Measurements from ENCODE around the gene ZNF177. TPM values are rescaled to one million over a fixed set of nuclear protein-coding genes. Genes with fewer than 3 reads are reported as not detected.

Gene ZNF177
- total RNA-seq, 2 donors from 2014 or later = 5.6 to 10.6 TPM

DNA sequence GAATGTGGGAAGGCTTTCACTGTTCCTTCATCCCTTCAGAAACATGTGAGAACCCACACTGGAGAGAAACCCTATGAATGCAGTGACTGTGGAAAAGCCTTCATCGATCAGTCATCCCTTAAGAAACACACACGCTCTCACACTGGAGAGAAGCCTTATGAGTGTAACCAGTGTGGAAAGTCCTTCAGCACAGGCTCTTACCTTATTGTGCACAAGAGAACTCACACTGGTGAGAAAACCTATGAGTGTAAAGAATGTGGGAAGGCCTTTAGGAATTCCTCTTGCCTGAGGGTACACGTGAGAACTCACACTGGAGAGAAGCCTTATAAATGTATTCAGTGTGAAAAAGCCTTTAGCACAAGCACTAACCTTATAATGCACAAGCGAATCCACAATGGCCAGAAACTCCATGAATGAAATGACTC, 18.6 kb downstream of the ZNF177 start:
- Histone ChIP-seq H3K27ac (ENCODE audit: low read depth, low read length) (no peak overlapping the region), H3K4me1 (ENCODE audit: control insufficient read depth, insufficient read depth, low read length) (no peaks in the 10 kb centered on the region), H3K4me3 (ENCODE audit: low read length) (peak overlapping the region; percentile 62), H3K9me3 (ENCODE audit: control insufficient read depth, low read length) (peaks cover 98% of the 10 kb centered on the region), H3K9ac (ENCODE audit: extremely low read depth, low read length, poor library complexity, severe bottlenecking) (no peak overlapping the region), H3K27me3 (ENCODE audit: control insufficient read depth, insufficient read depth, low read length, poor library complexity, severe bottlenecking) (no peaks in the 10 kb centered on the region), H3K36me3 (ENCODE audit: control insufficient read depth, insufficient read depth, low read length) (peaks cover 70% of the 10 kb centered on the region)
- Mint-ChIP-seq H3K4me1 (no peaks in the 10 kb centered on the region), H3K36me3 (ENCODE audit: low read depth) (peaks cover 86% of the 10 kb centered on the region), H3K4me3 (no peak overlapping the region), H3K27me3 (ENCODE audit: insufficient read depth) (peaks cover 2% of the 10 kb centered on the region), H3K27ac (no peak overlapping the region), H3K9me3 (peaks cover 95% of the 10 kb centered on the region)
- 77 to 85% methylated on average over 4 of the region's 4 CpGs for WGBS, 2 experiments (ENCODE audit: insufficient coverage in 1 of 2, insufficient read length in 1 of 2)
- no peak for DNase-seq
- no peak for TF ChIP-seq CTCF (conservative IDR thresholded peaks at IDR 0.05)

- H3K27me3 ChIP-seq (ENCODE audit: control insufficient read depth, insufficient read depth, low read length, poor library complexity, severe bottlenecking) = no peaks in the 10 kb centered on the region
- TF ChIP-seq CTCF (conservative IDR thresholded peaks at IDR 0.05) = no peak
- H3K27ac ChIP-seq (ENCODE audit: low read depth, low read length) = no peak overlapping the region
- H3K9me3 ChIP-seq (ENCODE audit: control insufficient read depth, low read length) = peaks cover 34% of the 10 kb centered on the region
- Mint-ChIP-seq H3K36me3 (ENCODE audit: low read depth) (peaks cover 15% of the 10 kb centered on the region), H3K9me3 (peaks cover 86% of the 10 kb centered on the region), H3K4me3 (no peak overlapping the region), H3K27me3 (ENCODE audit: insufficient read depth) (peaks cover 2% of the 10 kb centered on the region), H3K4me1 (no peaks in the 10 kb centered on the region), H3K27ac (no peak overlapping the region)
- no peaks in the 10 kb centered on the region for H3K4me1 ChIP-seq (ENCODE audit: control insufficient read depth, insufficient read depth, low read length)
- H3K4me3 ChIP-seq (ENCODE audit: low read length) = no peak overlapping the region
- H3K36me3 ChIP-seq (ENCODE audit: control insufficient read depth, insufficient read depth, low read length) = no peaks in the 10 kb centered on the region
- no peak overlapping the region for H3K9ac ChIP-seq (ENCODE audit: extremely low read depth, low read length, poor library complexity, severe bottlenecking)
- 73 to 86% methylated on average over 12 to 39 of the region's 39 CpGs for WGBS, 2 experiments (ENCODE audit: insufficient coverage in 1 of 2, insufficient read length in 1 of 2)
- DNase-seq = no peak
Measured at GRCh38 chr19:9406798-9407352, 44.1 kb downstream of the ZNF177 start.

- Histone ChIP-seq H3K27ac (ENCODE audit: low read depth, low read length) (no peak overlapping the region), H3K4me3 (ENCODE audit: low read length) (no peak overlapping the region), H3K4me1 (ENCODE audit: control insufficient read depth, insufficient read depth, low read length) (no peaks in the 10 kb centered on the region), H3K36me3 (ENCODE audit: control insufficient read depth, insufficient read depth, low read length) (peaks cover 9% of the 10 kb centered on the region), H3K9me3 (ENCODE audit: control insufficient read depth, low read length) (peaks cover 43% of the 10 kb centered on the region), H3K27me3 (ENCODE audit: control insufficient read depth, insufficient read depth, low read length, poor library complexity, severe bottlenecking) (no peaks in the 10 kb centered on the region), H3K9ac (ENCODE audit: extremely low read depth, low read length, poor library complexity, severe bottlenecking) (no peak overlapping the region)
- peaks cover 24% of the 10 kb centered on the region for H3K36me3 Mint-ChIP-seq (ENCODE audit: low read depth)
- no peaks in the 10 kb centered on the region for H3K4me1 Mint-ChIP-seq
- H3K27me3 Mint-ChIP-seq (ENCODE audit: insufficient read depth) = peaks cover 2% of the 10 kb centered on the region
- DNase-seq = no peak
- H3K4me3 Mint-ChIP-seq = no peak overlapping the region
- no peak overlapping the region for H3K27ac Mint-ChIP-seq
- WGBS, 2 experiments (ENCODE audit: insufficient coverage in 1 of 2, insufficient read length in 1 of 2) = 80 to 83% methylated on average over 5 of the region's 5 CpGs
- TF ChIP-seq CTCF (conservative IDR thresholded peaks at IDR 0.05) = no peak
- peaks cover 92% of the 10 kb centered on the region for H3K9me3 Mint-ChIP-seq
Measured at GRCh38 chr19:9407827-9408226, 45.0 kb downstream of the ZNF177 start.
